Lung (tissue), 12 donors: Measurements from ENCODE around the gene WSB1. TPM values are rescaled to one million over a fixed set of nuclear protein-coding genes. Genes with fewer than 3 reads are reported as not detected.
A peak's percentile ranks its signal among the peaks of the same experiment; 100 is the strongest.

Experiments
- ATAC-seq: fragments of 200-7000 bp; cut with Tn5 transposase; one replicate; pipeline ENCODE4 v1.9.1; 2020; ENCODE audit warnings: moderate number of reproducible peaks; ENCODE audit not compliant: insufficient read depth, low FRiP score
- DNase-seq, 3 donors: peaks; one replicate each; pipeline ENCODE4 v3.0.0-alpha.2; 2013 to 2017
- H3K27ac ChIP-seq, 2 donors: one replicate each; pipeline ENCODE4 v1.5.1; 2013; ENCODE audit warnings: mild to moderate bottlenecking in 2 of 2, moderate library complexity in 2 of 2, control low read depth in 1 of 2, inconsistent platforms in 1 of 2, low read depth in 1 of 2, low read length in 1 of 2
- H3K27me3 ChIP-seq, 3 donors: one replicate each; pipeline ENCODE4 v1.5.1; 2013; ENCODE audit warnings: low read length in 2 of 3; ENCODE audit not compliant: control insufficient read depth in 3 of 3, insufficient read depth in 3 of 3
- H3K36me3 ChIP-seq, 4 donors: one replicate each; pipeline ENCODE4 v1.5.1; 2013; ENCODE audit warnings: low read length in 4 of 4, mild to moderate bottlenecking in 1 of 4, moderate library complexity in 1 of 4; ENCODE audit not compliant: control insufficient read depth in 4 of 4, insufficient read depth in 4 of 4
- H3K4me1 ChIP-seq, 5 donors: one replicate each; pipeline ENCODE4 v1.5.1; 2013; ENCODE audit warnings: low read length in 5 of 5, mild to moderate bottlenecking in 2 of 5, moderate library complexity in 1 of 5; ENCODE audit not compliant: control insufficient read depth in 5 of 5, insufficient read depth in 5 of 5
- H3K4me3 ChIP-seq: one replicate; pipeline ENCODE4 v1.5.1; 2013; ENCODE audit warnings: mild to moderate bottlenecking, control low read depth, moderate library complexity
- H3K9ac ChIP-seq, 2 donors: one replicate each; pipeline ENCODE4 v1.5.1; 2013; ENCODE audit warnings: low read length in 2 of 2, control low read depth in 1 of 2; ENCODE audit not compliant: insufficient read depth in 1 of 2
- H3K9me3 ChIP-seq, 4 donors: one replicate each; pipeline ENCODE4 v1.5.1; 2013; ENCODE audit warnings: low read length in 3 of 4, mild to moderate bottlenecking in 1 of 4, moderate library complexity in 1 of 4; ENCODE audit not compliant: control insufficient read depth in 4 of 4, insufficient read depth in 3 of 4
- CTCF ChIP-seq: IDR thresholded peaks from 2 replicates; pipeline ENCODE4 v1.5.1; 2012; ENCODE audit warnings: mild to moderate bottlenecking; ENCODE audit errors: control extremely low read depth, extremely low read depth
- WGBS, 2 donors: extraction: QIAGEN DNeasy Blood & Tissue Kit; methylation state at CpG; one replicate each; pipeline ENCODE4 v1.1.7; 2013; 5-methylcytosine and 5-hydroxymethylcytosine counted together
- polyA plus RNA-seq, 2 donors: library from polyadenylated mRNA; stranded (reverse); fragments of 200-250 nt; gene quantifications; one replicate each; pipeline ENCODE4 v1.2.1, GENCODE V29; 2013
- total RNA-seq, 2 donors: library from RNA; depleted of rRNA in 1 of 2; stranded (reverse); fragments of >200 nt in 1 of 2; gene quantifications; one replicate each; pipeline ENCODE4 v1.2.1, GENCODE V29; 2014 to 2021
- donor health status: control.
- donor health status: control.
- donor health status: Bipolar disorder and iron deficiency.
- donor health status: healthy.
- donor health status: DM: yes; HTN: yes; CAD: no.

WSB1 gene
- total and polyA plus RNA-seq, 4 donors: 181 to 748 (median 268) TPM

GRCh38 chr17:27263386-27263785 lies 30.5 kb upstream of the WSB1 start:
- no peak for TF ChIP-seq CTCF
- Histone ChIP-seq H3K9ac (no peak overlapping the region), H3K9me3 (no peaks in the 10 kb centered on the region), H3K27ac (peak overlapping the region in 1 of 2 donors; percentile 27), H3K36me3 (no peaks in the 10 kb centered on the region), H3K27me3 (no peaks in the 10 kb centered on the region), H3K4me1 (peaks cover 0 to 5% (median 3%) of the 10 kb centered on the region in 5 donors), H3K4me3 (no peak overlapping the region)
- no peak for ATAC-seq
- DNase-seq: no peak
- 82 to 89% methylated on average over 5 of the region's 5 CpGs for WGBS, 2 donors

- Histone ChIP-seq H3K27ac (no peak overlapping the region), H3K9ac (no peak overlapping the region), H3K36me3 (no peaks in the 10 kb centered on the region), H3K27me3 (no peaks in the 10 kb centered on the region), H3K4me3 (no peak overlapping the region), H3K9me3 (no peaks in the 10 kb centered on the region), H3K4me1 (peaks cover 0 to 5% (median 3%) of the 10 kb centered on the region in 5 donors)
- DNase-seq (no peak), ATAC-seq (no peak)
- WGBS, 2 donors: 84 to 87% methylated on average over 11 of the region's 11 CpGs
- no peak for TF ChIP-seq CTCF
Observed at GRCh38 chr17:27264068-27264812, 29.7 kb upstream of the WSB1 start.

- DNase-seq (no peak), ATAC-seq (peak; percentile 9)
- Histone ChIP-seq H3K4me1 (peaks cover 0 to 4% (median 2%) of the 10 kb centered on the region in 5 donors), H3K36me3 (no peaks in the 10 kb centered on the region), H3K27me3 (no peaks in the 10 kb centered on the region), H3K9ac (no peak overlapping the region), H3K9me3 (no peaks in the 10 kb centered on the region), H3K27ac (no peak overlapping the region), H3K4me3 (no peak overlapping the region)
- WGBS, 2 donors: 5 to 20% methylated on average over 1 of the region's 1 CpG
- TF ChIP-seq CTCF: no peak
Observed at GRCh38 chr17:27265333-27265732, 28.6 kb upstream of the WSB1 start.
